GM18502 (cell line): ENCODE measurements around the gene RNASE11.

Source experiments
- ATAC-seq: cut with Tn5 transposase; IDR thresholded peaks from one replicate; pipeline ENCODE4 v1.9.1; 2021; ENCODE audit warnings: mild to moderate bottlenecking; ENCODE audit not compliant: unreplicated experiment, poor library complexity

Gene RNASE11

DNA sequence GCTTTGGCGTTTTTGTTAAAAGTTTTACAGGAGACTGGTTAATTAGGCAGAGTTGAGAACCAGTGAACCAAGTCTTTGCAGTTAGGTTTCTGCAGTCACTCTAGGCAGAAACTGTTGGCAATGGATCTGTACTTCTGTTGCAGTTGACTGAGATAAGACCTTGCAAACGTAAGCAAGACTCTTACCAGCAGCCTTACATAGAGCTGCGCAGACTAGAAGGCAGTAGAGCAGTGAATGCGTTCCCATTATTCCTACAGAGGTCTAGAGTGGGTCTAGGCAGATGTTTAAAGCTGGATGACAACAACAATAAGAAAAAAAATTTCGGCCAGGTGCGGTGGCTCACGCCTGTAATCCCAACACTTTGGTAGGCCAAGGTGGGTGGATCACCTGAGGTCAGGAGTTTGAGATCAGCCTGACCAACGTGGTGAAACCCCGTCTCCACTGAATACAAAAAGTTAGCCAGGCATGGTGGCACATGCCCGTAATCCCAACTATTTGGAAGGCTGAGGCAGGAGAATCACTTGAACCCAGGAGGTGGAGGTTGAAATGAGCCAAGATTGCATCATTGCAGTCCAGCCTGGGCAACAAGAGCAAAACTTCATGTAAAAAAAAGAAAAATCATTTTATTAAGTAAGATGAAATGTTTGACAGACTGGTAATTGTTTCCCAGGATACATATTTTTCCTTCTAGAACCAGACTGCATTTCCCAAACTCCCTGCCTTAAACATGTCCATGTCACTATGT is 39.2 kb downstream of the RNASE11 start:
- no peak for ATAC-seq

DNA sequence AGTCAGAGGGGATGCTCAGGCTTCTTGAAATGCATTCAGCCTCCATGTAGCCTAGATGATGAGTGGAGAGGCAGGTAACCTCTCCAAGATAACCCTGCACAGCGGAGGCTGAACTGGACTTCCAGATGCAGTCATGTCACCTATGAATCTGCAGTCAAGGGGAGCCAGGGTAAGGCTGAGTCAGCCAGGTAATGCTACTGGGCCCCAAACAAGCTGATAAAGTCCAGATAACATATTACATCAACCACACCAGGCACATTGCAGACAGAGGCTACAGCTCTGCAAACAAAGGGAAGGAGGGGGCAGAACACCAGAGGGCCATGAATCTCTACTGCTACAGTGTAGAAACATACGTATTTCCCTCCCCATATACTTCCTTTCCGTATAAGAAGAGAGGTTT is 40.9 kb downstream of the RNASE11 start:
- ATAC-seq, result no peak

DNA sequence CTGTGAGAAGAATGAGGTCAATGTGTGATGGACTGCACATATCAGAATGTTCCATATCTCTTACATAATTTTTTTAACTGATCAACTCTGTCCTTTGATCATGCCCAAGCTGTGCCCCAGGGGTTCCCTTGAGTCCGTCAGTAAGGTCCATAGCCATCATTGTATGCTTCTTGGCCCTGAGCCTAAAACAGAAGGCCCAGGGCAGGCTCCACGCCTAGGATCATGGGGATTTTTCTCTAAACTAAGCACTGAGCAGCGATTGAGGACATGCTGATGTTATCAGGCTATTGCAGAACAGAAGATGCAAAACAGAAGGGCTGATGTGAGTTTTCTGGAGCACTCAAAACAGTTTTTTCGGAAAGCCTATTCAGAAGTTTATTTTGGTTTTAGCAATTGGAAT is 47.9 kb downstream of the RNASE11 start:
- no peak for ATAC-seq
